Neural cell (in vitro differentiated cells): ENCODE data around the gene MYEF2.

ENCODE experiments used
- EZH2 ChIP-seq: fragments of 200-600, 300-800 bp; shearing (Covaris generic), sonication (generic); IDR thresholded peaks from 2 replicates; pipeline ENCODE4 v1.6.1; 2014; ENCODE audit warnings: antibody characterized with exemption, low read length, borderline replicate concordance, mild to moderate bottlenecking; ENCODE audit not compliant: insufficient read depth, poor library complexity, severe bottlenecking
- POLR2AphosphoS5 ChIP-seq: IDR thresholded peaks from 2 replicates; pipeline ENCODE4 v1.6.1; 2012
- RAD21 ChIP-seq: fragments of 450-650 bp; conservative IDR thresholded peaks from 2 replicates; pipeline ENCODE4 v1.6.1; 2014; ENCODE audit warnings: antibody characterized with exemption, mild to moderate bottlenecking, moderate library complexity
- SMC3 ChIP-seq: fragments of 450-650 bp; conservative IDR thresholded peaks from 2 replicates; pipeline ENCODE4 v1.6.1; 2014; ENCODE audit warnings: antibody characterized with exemption, mild to moderate bottlenecking, moderate library complexity; ENCODE audit not compliant: poor library complexity
- TF ChIP-seq, protein P1 (sequence below): fragments of 450-650 bp; IDR thresholded peaks from 2 replicates; pipeline ENCODE4 v1.5.1; 2014; ENCODE audit warnings: antibody characterized with exemption, mild to moderate bottlenecking, moderate library complexity; ENCODE audit not compliant: poor library complexity, severe bottlenecking

DNA sequence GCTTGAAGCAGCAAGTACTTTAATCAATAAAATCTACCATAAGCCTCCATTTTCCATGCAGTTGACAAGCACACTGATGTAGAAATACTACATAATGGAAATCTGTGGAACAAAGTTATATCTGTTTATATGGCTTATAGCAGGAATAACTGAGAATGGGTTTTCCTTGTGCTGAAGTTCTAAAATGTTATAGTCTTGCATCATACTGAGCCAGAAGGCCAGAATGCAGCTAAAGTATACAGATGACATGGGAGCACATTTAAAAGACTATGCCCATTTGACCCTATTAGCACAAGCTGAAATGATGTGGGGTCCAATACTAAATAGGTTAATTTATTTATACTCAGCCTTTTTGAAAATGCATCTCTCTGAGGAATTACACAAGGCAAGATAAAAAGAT lies 32.2 kb downstream of the MYEF2 start:
- TF ChIP-seq, protein P1, sequence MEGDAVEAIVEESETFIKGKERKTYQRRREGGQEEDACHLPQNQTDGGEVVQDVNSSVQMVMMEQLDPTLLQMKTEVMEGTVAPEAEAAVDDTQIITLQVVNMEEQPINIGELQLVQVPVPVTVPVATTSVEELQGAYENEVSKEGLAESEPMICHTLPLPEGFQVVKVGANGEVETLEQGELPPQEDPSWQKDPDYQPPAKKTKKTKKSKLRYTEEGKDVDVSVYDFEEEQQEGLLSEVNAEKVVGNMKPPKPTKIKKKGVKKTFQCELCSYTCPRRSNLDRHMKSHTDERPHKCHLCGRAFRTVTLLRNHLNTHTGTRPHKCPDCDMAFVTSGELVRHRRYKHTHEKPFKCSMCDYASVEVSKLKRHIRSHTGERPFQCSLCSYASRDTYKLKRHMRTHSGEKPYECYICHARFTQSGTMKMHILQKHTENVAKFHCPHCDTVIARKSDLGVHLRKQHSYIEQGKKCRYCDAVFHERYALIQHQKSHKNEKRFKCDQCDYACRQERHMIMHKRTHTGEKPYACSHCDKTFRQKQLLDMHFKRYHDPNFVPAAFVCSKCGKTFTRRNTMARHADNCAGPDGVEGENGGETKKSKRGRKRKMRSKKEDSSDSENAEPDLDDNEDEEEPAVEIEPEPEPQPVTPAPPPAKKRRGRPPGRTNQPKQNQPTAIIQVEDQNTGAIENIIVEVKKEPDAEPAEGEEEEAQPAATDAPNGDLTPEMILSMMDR = no peak
- no peak for TF ChIP-seq POLR2AphosphoS5
- TF ChIP-seq SMC3 = no peak
- TF ChIP-seq RAD21 = no peak
- TF ChIP-seq EZH2 = no peak
